HepG2 (cell line): ENCODE measurements around the gene TTC8. TPM values are rescaled to one million over a fixed set of nuclear protein-coding genes. Genes with fewer than 3 reads are reported as not detected.

ENCODE experiments used
- ATAC-seq: fragments of 200-7000 bp; cut with Tn5 transposase; 3 replicates; pipeline ENCODE4 v1.9.1; 2020; ENCODE audit warnings: mild to moderate bottlenecking, moderate library complexity
- BruUV-seq: library from RNA; stranded (reverse); fragments of 400-500 nt; replicated peaks from 2 replicates; lab custom pipeline; 2021; lab: Mats Ljungman, UMichigan
- CTCF ChIA-PET: fragments of 300-600 bp; formaldehyde crosslinking; extraction: SDS; loops from one replicate; lab custom pipeline; 2021; ENCODE audit warnings: low total read pairs, inconsistent platforms, low intra/inter-chr PET ratio; lab: Yijun Ruan, JAX
- POLR2A ChIA-PET: fragments of 350-600 bp; sonication (Branson Sonifier 250); formaldehyde crosslinking; loops from one replicate; lab custom pipeline; 2020; ENCODE audit warnings: antibody characterized with exemption, inconsistent platforms; lab: Yijun Ruan, JAX
- DNase-seq: peaks from one replicate; pipeline ENCODE4 v3.0.0-alpha.2; 2015; ENCODE audit warnings: low spot score
- FAIRE-seq: peaks from 3 replicates; lab custom pipeline; 2011; peaks lifted over from hg19 to GRCh38; lab: Jason Lieb, UNC
- H2AFZ ChIP-seq: one replicate; pipeline ENCODE4 v1.6.1; 2011; ENCODE audit warnings: low read length, inconsistent platforms
- H3K27ac ChIP-seq: fragments of 300-600 bp; 3 replicates; pipeline ENCODE4 v1.8.0; 2011; ENCODE audit warnings: mixed run types, mild to moderate bottlenecking, mixed read lengths, low read length, inconsistent platforms; ENCODE audit not compliant: insufficient read depth; ENCODE audit errors: extremely low read length
- H3K27me3 ChIP-seq, 2 experiments: fragments of 200-600 bp in 1 of 2; 2 replicates in 1 of 2; 3 replicates in 1 of 2; pipeline versions ENCODE4 v1.6.0 to v1.8.0; 2011; ENCODE audit warnings: low read length in 2 of 2, mild to moderate bottlenecking in 2 of 2, moderate library complexity in 2 of 2, inconsistent platforms in 1 of 2; ENCODE audit not compliant: insufficient read depth in 2 of 2, control insufficient read depth in 1 of 2
- H3K36me3 ChIP-seq, 2 experiments: fragments of 200-600 bp in 1 of 2; replicated peaks in 1 of 2; 2 replicates in 1 of 2; 3 replicates in 1 of 2; pipeline versions ENCODE4 v1.5.1 to v1.8.0; 2011; ENCODE audit warnings: low read length in 2 of 2, inconsistent platforms in 1 of 2; ENCODE audit not compliant: insufficient read depth in 2 of 2, control insufficient read depth in 1 of 2
- H3K4me1 ChIP-seq: 2 replicates; pipeline ENCODE4 v1.5.1; 2012; ENCODE audit warnings: low read length, inconsistent platforms; ENCODE audit not compliant: insufficient read depth
- H3K4me2 ChIP-seq: 2 replicates; pipeline ENCODE4 v1.6.0; 2011; ENCODE audit warnings: low read depth, low read length, inconsistent platforms
- H3K4me3 ChIP-seq, 3 experiments: fragments of 200-600 bp in 1 of 3; sonication (generic), shearing (Covaris generic) in 1 of 3; replicated peaks in 1 of 3; 2 replicates each; pipeline ENCODE4 v1.5.1; 2011 to 2016; ENCODE audit warnings: low read length in 3 of 3, inconsistent platforms in 2 of 3, low read depth in 2 of 3, mild to moderate bottlenecking in 2 of 3, control low read depth in 1 of 3, mixed read lengths in 1 of 3; ENCODE audit not compliant: insufficient read depth in 1 of 3
- H3K79me2 ChIP-seq: one replicate; pipeline ENCODE4 v1.6.1; 2011; ENCODE audit warnings: low read length, inconsistent platforms; ENCODE audit not compliant: insufficient read depth
- H3K9ac ChIP-seq: 2 replicates; pipeline ENCODE4 v1.6.0; 2011; ENCODE audit warnings: mild to moderate bottlenecking, low read depth, low read length, inconsistent platforms; ENCODE audit not compliant: insufficient read depth
- H3K9me3 ChIP-seq: 2 replicates; pipeline ENCODE4 v1.5.1; 2012; ENCODE audit warnings: mild to moderate bottlenecking, low read length
- H4K20me1 ChIP-seq: 2 replicates; pipeline ENCODE4 v1.6.0; 2011; ENCODE audit warnings: inconsistent platforms, mild to moderate bottlenecking, low read length, moderate library complexity; ENCODE audit not compliant: insufficient read depth
- FLYWCH1 ChIP-seq: sonication (generic); formaldehyde crosslinking; IDR thresholded peaks from 2 replicates; pipeline ENCODE4 v1.8.1; 2023; ENCODE audit warnings: mild to moderate bottlenecking, missing genetic modification reagents
- NFATC3 ChIP-seq: sonication (generic); formaldehyde crosslinking; IDR thresholded peaks from 2 replicates; pipeline ENCODE4 v1.5.1; 2020; ENCODE audit warnings: mild to moderate bottlenecking, missing genetic modification reagents
- ZNF713 ChIP-seq: sonication (generic); formaldehyde crosslinking; IDR thresholded peaks from 2 replicates; pipeline ENCODE4 v1.4.0; 2020; ENCODE audit warnings: mild to moderate bottlenecking, missing genetic modification reagents
- WGBS: methylation state at CpG from one replicate; pipeline ENCODE4 v1.1.6; 2017; ENCODE audit warnings: low lambda C conversion rate; 5-methylcytosine and 5-hydroxymethylcytosine counted together
- in situ Hi-C: cut with HindIII; loops from 2 replicates; pipeline ENCODE4 v1.10.0; 2017; ENCODE audit warnings: low pct_unique_long_range_greater_than_20kb; ENCODE audit not compliant: extremely low pct_ligation_motif_present
- intact Hi-C: fragments of 100-400 bp; cut with micrococcal nuclease; formaldehyde crosslinking; loops from one replicate; pipeline ENCODE4 v1.10.0; 2022; ENCODE audit not compliant: unreplicated experiment
- polyA plus RNA-seq, 8 experiments: library from polyadenylated mRNA; depleted of rRNA in 3 of 8; stranded (reverse) in 7 of 8; unstranded in 1 of 8; fragments of >200 nt; fragmentation: Illumina TruSeq in 4 of 8; extraction: Trizol in 4 of 8; gene quantifications; 2 replicates each; pipeline versions ENCODE4 v1.2.1 to v1.2.3, GENCODE V29; 2011 to 2016; ENCODE audit warnings: low read depth in 4 of 8, missing spikeins in 1 of 8, mixed read lengths in 1 of 8; ENCODE audit not compliant: insufficient read depth in 1 of 8
- total RNA-seq, 5 experiments: library from RNA; depleted of rRNA; stranded (reverse); fragments of >200 nt; fragmentation: Illumina TruSeq; extraction: Trizol; gene quantifications; 2 replicates each; pipeline ENCODE4 v1.2.3, GENCODE V29; 2016; ENCODE audit warnings: low read depth in 1 of 5
- TF ChIP-seq, protein P1 (sequence below): sonication (generic); formaldehyde crosslinking; IDR thresholded peaks from one replicate; pipeline ENCODE4 v1.5.1; 2020; ENCODE audit warnings: mild to moderate bottlenecking, missing genetic modification reagents; ENCODE audit errors: not compliant biosample characterization
- TF ChIP-seq, protein P2 (sequence below): sonication (generic); formaldehyde crosslinking; IDR thresholded peaks from 2 replicates; pipeline ENCODE4 v1.5.0; 2020; ENCODE audit warnings: mild to moderate bottlenecking, missing genetic modification reagents, borderline replicate concordance
- TF ChIP-seq, protein P3 (sequence below): sonication (generic); formaldehyde crosslinking; IDR thresholded peaks from 2 replicates; pipeline ENCODE4 v1.5.1; 2020; ENCODE audit warnings: missing genetic modification reagents, mild to moderate bottlenecking, borderline replicate concordance

TTC8 gene
- total and polyA plus RNA-seq, 2 of the 13 experiments (the other 11 are each of a cell fraction or from before 2014, with no cell fraction given) = 13.8 to 15.2 TPM

DNA sequence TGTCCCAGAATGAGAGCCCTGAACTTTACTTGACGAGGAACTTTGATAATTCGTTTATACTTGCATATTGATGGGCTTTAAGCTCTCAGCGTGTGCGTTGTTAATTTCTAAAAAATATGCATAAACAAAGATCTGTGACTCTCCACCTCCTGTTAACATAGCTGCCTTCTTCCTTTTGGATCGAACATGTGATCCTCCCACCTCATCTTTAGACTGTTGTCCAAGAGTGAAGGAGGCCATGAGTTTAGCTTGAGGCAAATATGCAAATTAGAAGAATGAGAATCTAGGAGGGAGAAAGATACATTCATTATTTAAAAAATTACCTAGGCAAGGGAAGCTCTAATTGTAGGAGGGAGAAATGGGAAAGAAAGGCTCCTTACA is 617 bp downstream of the TTC8 start (continued):
- no peak for TF ChIP-seq ZNF713 (CRISPR knock-in tag)
- TF ChIP-seq FLYWCH1 (CRISPR knock-in tag) = no peak
- TF ChIP-seq NFATC3 = no peak
- TF ChIP-seq, protein P1, sequence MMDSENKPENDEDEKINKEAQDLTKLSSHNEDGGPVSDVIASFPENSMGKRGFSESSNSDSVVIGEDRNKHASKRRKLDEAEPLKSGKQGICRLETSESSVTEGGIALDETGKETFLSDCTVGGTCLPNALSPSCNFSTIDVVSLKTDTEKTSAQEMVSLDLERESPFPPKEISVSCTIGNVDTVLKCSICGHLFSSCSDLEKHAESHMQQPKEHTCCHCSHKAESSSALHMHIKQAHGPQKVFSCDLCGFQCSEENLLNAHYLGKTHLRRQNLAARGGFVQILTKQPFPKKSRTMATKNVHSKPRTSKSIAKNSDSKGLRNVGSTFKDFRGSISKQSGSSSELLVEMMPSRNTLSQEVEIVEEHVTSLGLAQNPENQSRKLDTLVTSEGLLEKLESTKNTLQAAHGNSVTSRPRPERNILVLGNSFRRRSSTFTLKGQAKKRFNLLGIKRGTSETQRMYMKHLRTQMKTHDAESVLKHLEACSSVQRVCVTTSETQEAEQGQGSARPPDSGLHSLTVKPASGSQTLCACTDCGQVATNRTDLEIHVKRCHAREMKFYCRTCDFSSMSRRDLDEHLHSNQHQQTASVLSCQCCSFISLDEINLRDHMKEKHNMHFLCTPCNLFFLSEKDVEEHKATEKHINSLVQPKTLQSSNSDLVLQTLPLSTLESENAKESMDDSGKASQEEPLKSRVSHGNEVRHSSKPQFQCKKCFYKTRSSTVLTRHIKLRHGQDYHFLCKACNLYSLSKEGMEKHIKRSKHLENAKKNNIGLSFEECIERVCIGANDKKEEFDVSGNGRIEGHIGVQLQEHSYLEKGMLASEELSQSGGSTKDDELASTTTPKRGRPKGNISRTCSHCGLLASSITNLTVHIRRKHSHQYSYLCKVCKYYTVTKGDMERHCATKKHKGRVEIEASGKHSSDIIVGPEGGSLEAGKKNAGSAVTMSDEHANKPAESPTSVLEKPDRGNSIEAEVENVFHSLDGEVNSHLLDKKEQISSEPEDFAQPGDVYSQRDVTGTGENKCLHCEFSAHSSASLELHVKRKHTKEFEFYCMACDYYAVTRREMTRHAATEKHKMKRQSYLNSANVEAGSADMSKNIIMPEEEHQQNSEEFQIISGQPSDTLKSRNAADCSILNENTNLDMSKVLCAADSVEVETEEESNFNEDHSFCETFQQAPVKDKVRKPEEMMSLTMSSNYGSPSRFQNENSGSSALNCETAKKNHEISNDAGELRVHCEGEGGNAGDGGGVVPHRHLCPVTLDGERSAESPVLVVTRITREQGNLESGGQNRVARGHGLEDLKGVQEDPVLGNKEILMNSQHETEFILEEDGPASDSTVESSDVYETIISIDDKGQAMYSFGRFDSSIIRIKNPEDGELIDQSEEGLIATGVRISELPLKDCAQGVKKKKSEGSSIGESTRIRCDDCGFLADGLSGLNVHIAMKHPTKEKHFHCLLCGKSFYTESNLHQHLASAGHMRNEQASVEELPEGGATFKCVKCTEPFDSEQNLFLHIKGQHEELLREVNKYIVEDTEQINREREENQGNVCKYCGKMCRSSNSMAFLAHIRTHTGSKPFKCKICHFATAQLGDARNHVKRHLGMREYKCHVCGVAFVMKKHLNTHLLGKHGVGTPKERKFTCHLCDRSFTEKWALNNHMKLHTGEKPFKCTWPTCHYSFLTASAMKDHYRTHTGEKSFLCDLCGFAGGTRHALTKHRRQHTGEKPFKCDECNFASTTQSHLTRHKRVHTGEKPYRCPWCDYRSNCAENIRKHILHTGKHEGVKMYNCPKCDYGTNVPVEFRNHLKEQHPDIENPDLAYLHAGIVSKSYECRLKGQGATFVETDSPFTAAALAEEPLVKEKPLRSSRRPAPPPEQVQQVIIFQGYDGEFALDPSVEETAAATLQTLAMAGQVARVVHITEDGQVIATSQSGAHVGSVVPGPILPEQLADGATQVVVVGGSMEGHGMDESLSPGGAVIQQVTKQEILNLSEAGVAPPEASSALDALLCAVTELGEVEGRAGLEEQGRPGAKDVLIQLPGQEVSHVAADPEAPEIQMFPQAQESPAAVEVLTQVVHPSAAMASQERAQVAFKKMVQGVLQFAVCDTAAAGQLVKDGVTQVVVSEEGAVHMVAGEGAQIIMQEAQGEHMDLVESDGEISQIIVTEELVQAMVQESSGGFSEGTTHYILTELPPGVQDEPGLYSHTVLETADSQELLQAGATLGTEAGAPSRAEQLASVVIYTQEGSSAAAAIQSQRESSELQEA = no peak
- TF ChIP-seq, all 625 proteins: peak for 0

DNA sequence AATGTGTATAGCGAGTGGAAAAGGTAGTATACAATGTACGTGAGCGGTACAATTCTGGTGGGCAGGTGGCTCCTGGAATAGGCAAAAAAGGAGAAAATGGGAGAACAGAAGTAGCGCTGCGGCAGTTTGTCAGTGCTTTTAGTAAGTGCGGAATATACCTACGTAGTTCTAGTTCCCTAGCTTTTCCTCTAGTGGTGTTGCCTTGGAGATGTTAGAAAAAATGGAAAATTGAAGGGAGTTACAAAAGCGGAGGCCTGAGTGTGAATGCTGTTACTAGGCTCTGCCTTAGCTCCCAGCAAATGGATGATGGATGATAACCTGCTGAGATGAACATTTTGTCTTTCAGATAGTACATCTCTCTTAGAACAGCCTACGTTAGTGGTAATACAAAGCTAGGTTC is 1.1 kb downstream of the TTC8 start:
- intact Hi-C loops = loop anchor here (10.0 kb wide), 1 partner anchor 1951 kb away; no protein-coding TSS in a partner anchor

More for the DNA sequence above, 1.1 kb downstream of the TTC8 start:
- H3K9me3 ChIP-seq = no peaks in the 10 kb centered on the region
- H2AFZ ChIP-seq = peak overlapping the region; percentile 16
- DNase-seq (no peak), ATAC-seq (no peak), FAIRE-seq (no peak)
- no TSS peak for BruUV-seq
- CTCF ChIA-PET = no interaction called here
- POLR2A ChIA-PET = interaction anchor here (1.3 kb wide), 1 partner anchor 33 kb away, joined by 3 read pairs; the partner anchor contains the start of gene EML5
- H4K20me1 ChIP-seq = no peaks in the 10 kb centered on the region
- WGBS = 75% methylated on average over 9 of the region's 9 CpGs
- no peaks in the 10 kb centered on the region for H3K27me3 ChIP-seq
- peak overlapping the region; percentile 81 for H3K9ac ChIP-seq
- TF ChIP-seq, protein P2, sequence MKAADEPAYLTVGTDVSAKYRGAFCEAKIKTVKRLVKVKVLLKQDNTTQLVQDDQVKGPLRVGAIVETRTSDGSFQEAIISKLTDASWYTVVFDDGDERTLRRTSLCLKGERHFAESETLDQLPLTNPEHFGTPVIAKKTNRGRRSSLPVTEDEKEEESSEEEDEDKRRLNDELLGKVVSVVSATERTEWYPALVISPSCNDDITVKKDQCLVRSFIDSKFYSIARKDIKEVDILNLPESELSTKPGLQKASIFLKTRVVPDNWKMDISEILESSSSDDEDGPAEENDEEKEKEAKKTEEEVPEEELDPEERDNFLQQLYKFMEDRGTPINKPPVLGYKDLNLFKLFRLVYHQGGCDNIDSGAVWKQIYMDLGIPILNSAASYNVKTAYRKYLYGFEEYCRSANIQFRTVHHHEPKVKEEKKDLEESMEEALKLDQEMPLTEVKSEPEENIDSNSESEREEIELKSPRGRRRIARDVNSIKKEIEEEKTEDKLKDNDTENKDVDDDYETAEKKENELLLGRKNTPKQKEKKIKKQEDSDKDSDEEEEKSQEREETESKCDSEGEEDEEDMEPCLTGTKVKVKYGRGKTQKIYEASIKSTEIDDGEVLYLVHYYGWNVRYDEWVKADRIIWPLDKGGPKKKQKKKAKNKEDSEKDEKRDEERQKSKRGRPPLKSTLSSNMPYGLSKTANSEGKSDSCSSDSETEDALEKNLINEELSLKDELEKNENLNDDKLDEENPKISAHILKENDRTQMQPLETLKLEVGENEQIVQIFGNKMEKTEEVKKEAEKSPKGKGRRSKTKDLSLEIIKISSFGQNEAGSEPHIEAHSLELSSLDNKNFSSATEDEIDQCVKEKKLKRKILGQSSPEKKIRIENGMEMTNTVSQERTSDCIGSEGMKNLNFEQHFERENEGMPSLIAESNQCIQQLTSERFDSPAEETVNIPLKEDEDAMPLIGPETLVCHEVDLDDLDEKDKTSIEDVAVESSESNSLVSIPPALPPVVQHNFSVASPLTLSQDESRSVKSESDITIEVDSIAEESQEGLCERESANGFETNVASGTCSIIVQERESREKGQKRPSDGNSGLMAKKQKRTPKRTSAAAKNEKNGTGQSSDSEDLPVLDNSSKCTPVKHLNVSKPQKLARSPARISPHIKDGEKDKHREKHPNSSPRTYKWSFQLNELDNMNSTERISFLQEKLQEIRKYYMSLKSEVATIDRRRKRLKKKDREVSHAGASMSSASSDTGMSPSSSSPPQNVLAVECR = no peak
- TF ChIP-seq, protein P3, sequence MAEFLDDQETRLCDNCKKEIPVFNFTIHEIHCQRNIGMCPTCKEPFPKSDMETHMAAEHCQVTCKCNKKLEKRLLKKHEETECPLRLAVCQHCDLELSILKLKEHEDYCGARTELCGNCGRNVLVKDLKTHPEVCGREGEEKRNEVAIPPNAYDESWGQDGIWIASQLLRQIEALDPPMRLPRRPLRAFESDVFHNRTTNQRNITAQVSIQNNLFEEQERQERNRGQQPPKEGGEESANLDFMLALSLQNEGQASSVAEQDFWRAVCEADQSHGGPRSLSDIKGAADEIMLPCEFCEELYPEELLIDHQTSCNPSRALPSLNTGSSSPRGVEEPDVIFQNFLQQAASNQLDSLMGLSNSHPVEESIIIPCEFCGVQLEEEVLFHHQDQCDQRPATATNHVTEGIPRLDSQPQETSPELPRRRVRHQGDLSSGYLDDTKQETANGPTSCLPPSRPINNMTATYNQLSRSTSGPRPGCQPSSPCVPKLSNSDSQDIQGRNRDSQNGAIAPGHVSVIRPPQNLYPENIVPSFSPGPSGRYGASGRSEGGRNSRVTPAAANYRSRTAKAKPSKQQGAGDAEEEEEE (CRISPR knock-in tag) = no peak
- H3K27ac ChIP-seq = no peak overlapping the region
- peak overlapping the region; percentile 78 to 89 (median 88) for H3K4me3 ChIP-seq
- peak overlapping the region; percentile 92 for H3K4me2 ChIP-seq
- H3K79me2 ChIP-seq = peaks cover 8% of the 10 kb centered on the region
- peaks cover 43% of the 10 kb centered on the region for H3K4me1 ChIP-seq
- in situ Hi-C loops = no loop called here
- H3K36me3 ChIP-seq = no peaks in the 10 kb centered on the region
